GM21529 (cell line): ENCODE results near the gene ROBO1.

Experiments used
- ATAC-seq: cut with Tn5 transposase; IDR thresholded peaks from one replicate; pipeline ENCODE4 v1.9.1; 2021; ENCODE audit not compliant: unreplicated experiment

ROBO1 gene

GRCh38 chr3:78665776-78666469 is 1101.9 kb downstream of the ROBO1 start:
- no peak for ATAC-seq

GRCh38 chr3:78665101-78665500 is 1102.7 kb downstream of the ROBO1 start:
- ATAC-seq: no peak

GRCh38 chr3:78660957-78661356 is 1106.8 kb downstream of the ROBO1 start:
- no peak for ATAC-seq

- no peak for ATAC-seq
Measured at GRCh38 chr3:78659386-78659987, 1108.3 kb downstream of the ROBO1 start.

- no peak for ATAC-seq
Measured at GRCh38 chr3:78647726-78648125, 1120.1 kb downstream of the ROBO1 start.

GRCh38 chr3:78645628-78646310 is 1122.0 kb downstream of the ROBO1 start:
- ATAC-seq: peak; percentile 81

GRCh38 chr3:78644847-78645246 is 1123.0 kb downstream of the ROBO1 start:
- ATAC-seq: no peak

- no peak for ATAC-seq
Measured at GRCh38 chr3:78642226-78643035, 1125.4 kb downstream of the ROBO1 start.

- ATAC-seq: no peak
Measured at GRCh38 chr3:78641703-78642102, 1126.1 kb downstream of the ROBO1 start.

GRCh38 chr3:78634316-78634715 is 1133.5 kb downstream of the ROBO1 start:
- no peak for ATAC-seq

GRCh38 chr3:78633626-78634025 is 1134.2 kb downstream of the ROBO1 start:
- no peak for ATAC-seq

GRCh38 chr3:78632925-78633553 is 1134.8 kb downstream of the ROBO1 start:
- no peak for ATAC-seq

GRCh38 chr3:78629544-78629943 is 1138.3 kb downstream of the ROBO1 start:
- ATAC-seq: no peak

GRCh38 chr3:78621061-78621716 is 1146.6 kb downstream of the ROBO1 start:
- no peak for ATAC-seq

- ATAC-seq: no peak
Measured at GRCh38 chr3:78614486-78614885, 1153.3 kb downstream of the ROBO1 start.

- ATAC-seq: no peak
Measured at GRCh38 chr3:78613421-78613879, 1154.3 kb downstream of the ROBO1 start.

GRCh38 chr3:78611278-78611677 is 1156.5 kb downstream of the ROBO1 start:
- ATAC-seq: no peak

GRCh38 chr3:78610462-78611125 is 1157.2 kb downstream of the ROBO1 start:
- no peak for ATAC-seq

- ATAC-seq: no peak
Measured at GRCh38 chr3:78606756-78607155, 1161.0 kb downstream of the ROBO1 start.

- no peak for ATAC-seq
Measured at GRCh38 chr3:78605178-78605577, 1162.6 kb downstream of the ROBO1 start.
